Activated gamma-delta T cell treated with anti-CD3 and anti-CD28 coated beads, Interleukin-2, amount 50 U/mL, for 16 hours (primary cell): Measurements from ENCODE around the gene HMSD.
"Not testable (repeated sequence)": the region's sequence is repeated elsewhere in the genome, so short reads cannot be mapped to it uniquely, and the experiment has no call there.

ENCODE experiments used
- DNase-seq: peaks from one replicate; pipeline ENCODE4 v3.0.0-alpha.2; 2020; ENCODE audit warnings: low read depth

The HMSD gene, protein sequence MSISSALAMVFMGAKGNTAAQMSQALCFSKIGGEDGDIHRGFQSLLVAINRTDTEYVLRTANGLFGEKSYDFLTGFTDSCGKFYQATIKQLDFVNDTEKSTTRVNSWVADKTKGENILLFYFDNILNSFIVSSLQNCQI

DNA sequence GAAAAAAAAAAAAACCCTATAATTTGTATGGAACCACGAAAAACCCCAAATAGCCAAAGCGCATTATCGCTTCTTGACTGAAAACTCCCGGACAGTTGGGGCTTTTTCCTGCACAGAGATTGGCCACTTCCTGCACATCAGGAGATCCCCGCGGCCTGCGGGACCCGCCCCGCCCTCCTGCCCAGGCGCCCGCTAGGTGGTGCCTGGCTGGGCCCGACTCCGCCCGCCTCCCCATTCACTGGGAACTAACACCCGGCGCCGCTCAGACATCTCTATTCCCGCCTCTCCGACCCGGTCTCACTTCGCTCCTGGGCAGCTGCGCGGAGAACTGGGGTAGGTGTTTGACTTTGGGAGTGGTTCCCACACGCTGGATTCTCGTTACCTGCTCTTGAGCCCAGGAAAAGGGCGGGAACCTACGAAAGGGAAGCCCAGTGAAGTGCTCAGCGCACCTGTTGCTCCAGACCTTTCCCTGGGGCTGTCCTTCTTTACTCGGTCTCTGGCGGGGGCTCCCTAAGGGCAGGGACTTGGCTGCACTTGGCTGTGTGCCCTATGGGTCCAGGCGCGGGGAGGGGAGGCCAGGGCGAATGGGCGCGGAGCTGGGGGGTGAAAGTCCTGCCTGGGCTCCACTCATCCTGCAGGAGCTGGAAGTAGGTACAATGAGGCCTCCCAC, at the start of gene HMSD:
HMSD (plus strand) TSS at position 234 of the 670 bp plus-strand sequence. CDS start 4,155 bp downstream, outside the sequence.
- DNase-seq = peak; percentile 15

DNA sequence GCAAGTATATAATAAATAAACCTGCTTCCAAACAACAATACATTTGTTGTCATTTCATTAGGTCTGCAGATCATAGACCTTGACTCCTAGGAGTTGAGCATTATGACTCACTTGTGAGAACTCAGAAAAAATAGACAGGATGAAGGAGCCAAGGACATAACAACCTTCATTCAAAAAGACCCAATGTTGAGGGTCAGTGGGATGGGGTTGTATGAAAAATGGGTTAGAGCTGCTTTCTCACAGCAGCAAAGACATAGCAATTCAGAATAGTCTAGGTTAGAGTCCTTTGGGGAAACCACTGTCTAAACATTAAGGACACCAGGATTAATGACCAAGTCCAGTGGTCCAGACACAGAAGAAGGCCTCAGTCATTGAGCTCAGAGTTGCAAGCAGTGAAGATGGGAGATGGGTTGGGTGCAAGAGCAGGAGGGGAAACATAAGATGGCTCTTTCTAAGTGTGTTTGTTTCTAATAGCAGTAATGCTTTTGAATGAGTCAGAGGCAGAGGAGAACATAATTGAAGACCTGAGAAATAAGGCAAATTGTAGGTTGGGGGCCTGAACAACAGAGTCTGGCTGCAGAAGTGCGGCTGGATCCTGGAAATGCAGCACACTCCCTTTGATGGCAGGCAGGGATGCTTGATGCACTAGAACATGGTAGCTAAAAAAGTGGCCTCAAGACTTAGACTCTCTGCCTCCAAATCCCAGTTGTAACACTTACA, 45.1 kb upstream of the HMSD start:
- no peak for DNase-seq

DNA sequence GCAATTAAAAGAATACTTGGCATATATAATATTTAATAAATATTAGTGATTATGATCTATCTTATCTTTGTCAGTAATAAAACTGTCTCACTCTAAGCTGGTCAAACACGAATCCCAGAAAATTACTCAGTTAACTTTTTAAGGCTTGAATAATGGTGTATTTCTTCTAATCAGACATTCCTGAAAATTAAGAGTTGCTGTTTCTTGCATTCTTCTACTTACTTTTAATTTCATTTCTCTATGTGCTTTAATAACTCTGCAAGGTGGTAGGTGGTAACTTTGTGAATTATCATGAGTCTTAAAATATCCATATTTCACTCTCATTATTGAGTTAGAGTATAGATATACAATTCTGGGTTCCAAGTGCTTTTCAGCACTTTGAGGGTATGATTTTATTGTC, 44.4 kb upstream of the HMSD start:
- no peak for DNase-seq

DNA sequence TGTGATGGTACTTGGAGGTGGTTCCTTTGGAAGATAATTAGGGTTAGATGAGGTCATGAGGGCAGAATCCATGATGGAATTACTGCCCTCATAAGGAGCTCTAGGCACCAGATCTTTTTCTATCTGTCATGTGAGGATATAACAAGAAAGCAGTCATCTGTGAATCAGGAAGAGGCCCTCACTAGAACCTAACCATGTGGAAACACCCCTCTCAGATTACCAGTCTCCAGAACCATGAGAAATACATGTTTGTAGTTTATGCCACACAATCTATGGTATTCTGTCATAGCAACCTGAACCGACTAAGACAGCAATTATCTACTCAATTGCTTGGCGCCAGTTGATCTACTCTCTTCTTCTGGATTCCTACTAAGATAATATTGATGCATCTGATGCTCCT, 43.7 kb upstream of the HMSD start:
- DNase-seq = no peak

DNA sequence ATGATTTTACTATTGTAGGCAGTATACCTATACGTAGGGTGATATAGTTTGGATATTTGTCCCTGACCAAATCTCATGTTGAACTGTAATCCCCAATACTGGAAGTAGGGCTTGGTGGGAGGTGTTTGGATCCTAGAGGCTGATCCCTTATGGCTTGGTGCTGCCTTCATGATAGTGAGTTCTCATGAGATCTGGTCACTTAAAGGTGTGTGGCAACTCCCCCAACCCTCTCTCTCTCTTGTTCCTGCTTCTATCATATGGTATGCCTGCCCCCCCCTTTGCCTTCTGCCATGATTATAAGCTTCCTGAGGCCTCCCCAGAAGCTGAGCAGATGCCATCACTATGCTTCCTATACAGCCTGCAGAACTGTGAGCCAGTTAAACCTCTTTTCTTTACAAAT, 43.0 kb upstream of the HMSD start:
- no peak for DNase-seq

DNA sequence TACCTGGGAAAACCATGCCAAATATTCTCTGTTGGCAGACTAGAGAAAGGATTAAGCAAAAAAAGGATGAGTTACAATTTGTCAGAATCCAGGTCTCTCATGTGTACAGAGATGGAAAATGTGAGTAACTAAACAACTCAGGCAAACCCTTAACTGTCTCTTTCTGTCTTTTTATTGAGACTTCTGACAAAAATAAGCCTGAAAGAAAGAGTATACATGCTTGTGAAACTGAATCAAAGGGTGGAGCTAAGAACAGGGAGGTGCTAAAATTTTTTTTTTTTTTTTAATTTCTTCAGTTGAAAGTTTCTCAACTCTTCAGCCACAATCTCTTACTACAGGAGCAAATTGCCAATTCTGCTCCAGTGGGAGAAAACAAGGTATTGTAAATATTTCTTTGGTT, 41.4 kb upstream of the HMSD start, which contains the start of gene SERPINB10:
SERPINB10 (plus strand) TSS at position 295 of the 400 bp plus-strand sequence. CDS start 7,553 bp downstream, outside the sequence.
- no peak for DNase-seq

DNA sequence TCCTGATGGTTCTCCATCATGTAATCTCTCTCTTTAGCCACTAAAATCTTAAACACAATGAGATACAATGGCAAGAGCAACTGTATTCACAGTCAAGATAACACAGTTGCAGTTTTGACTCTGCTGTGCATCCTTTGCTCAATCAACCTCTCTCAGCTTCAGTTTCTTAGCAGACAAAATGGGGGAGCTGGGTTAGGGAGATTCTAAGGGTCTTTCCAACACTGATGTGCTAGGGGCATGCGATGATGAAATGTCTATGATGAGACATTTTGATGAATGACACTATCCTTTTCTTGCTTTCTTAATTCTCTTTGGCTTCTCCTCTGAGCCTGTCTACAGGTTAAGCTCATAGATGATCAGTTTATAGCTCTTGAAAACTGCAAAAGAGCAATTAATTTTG, 40.2 kb upstream of the HMSD start:
- no peak for DNase-seq

DNA sequence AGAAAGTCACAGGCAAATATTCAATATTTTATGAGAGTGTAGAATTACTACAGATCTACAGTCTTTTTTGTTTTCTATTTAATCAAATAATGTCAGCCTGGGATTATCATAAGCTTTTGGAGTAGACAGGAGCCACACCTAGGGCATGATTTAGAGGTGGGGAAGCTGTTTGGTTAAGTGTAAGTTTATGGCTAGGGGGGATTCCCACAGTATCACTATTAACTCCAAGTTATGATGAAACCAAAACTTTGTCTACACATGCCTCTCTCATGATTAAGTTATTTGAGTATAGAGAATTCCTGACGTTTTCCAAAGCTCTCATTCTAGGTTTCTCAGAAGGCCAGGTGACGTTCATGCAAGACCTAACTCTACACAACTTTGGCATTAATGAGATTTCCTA, 39.2 kb upstream of the HMSD start:
- no peak for DNase-seq

DNA sequence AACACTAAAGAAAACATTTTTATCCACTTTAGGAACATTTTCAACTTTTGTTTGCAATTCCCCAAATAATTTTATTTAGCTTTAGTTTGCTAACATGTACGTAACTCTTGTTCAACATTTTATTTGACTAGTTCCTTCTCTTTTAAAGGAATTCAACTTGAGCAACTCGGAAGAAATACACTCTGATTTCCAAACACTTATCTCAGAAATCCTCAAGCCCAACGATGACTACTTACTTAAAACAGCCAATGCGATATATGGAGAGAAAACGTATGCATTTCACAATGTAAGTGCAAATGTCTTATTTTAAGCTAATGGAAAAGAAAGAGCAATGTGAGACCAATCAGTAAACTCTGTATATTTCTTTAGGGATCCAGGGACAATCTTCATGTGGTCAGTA, 31.3 kb upstream of the HMSD start:
- DNase-seq = no peak

DNA sequence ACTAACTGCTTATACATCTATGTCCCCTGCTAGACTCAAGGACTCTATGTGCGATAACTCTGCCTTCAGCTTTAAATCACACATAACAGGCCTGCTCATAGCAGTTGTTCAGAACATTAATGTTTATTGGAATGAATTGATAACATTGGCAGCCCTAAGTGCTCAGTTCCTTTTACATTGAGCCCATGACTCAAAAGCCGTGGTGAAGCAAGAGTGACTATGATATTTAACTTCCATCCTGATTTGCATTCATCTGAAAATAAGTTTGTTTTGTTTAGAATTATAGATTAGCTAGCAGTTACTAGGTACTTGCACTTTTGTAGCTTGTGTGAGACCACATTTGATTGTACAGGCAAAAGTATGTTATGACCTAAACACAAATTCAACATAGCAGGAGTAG, 27.1 kb upstream of the HMSD start:
- DNase-seq = no peak

DNA sequence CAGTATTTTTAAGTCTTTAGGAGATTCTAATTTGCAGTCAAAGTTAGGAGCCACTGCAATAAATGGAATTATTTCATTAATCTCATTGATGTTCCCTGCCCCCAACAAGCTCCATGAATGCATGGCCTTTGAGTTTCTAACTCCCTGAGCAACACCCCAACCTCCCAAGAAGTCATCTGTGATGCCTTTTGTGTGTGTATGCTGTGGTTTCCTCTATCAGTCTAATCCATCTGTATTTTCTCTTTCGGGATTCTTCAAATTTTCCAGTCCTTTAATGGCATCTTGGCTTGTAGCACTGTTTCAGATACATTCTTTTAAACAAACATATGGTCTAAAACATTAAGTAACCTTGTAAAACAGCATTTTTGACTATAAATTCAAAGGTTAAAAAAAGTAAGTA, 24.6 kb upstream of the HMSD start:
- no peak for DNase-seq

DNA sequence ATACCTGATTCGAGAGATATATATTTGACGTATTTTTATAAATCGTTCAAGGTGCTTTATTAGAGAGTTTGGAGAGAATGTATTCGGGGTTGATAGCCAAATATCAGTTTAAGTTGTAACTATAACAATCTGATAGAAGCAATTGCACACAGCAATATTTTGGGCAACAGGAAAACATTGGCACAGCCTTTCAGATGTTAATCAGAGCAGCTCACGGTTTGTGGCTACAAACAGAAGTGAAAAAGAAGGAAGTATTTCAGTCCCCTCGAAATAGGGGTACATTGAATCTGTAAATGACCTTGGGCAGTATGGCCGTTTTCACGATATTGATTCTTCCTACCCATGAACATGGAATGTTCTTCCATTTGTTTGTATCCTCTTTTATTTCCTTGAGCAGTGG, 20.8 kb upstream of the HMSD start:
- no peak for DNase-seq

DNA sequence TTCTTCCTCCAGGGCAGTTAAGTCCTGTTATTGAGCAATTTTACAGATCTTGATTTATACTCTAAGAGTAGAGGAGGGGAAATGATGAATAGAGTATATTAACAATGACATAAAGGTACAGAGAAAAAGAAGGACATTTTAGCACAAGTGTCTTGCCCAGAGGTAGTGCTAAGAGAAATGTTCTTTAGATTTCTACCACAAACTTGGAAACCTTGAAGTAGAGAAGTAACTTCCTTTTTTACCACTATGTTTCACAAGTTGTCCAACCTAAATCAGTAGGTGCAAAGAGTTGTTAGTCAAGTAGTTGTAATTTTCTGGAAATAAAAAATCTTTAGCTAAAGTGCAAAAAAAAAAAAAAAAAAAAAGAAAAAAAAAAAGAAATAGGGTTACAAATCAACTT, 19.7 kb upstream of the HMSD start:
- not testable (repeated sequence) for DNase-seq

DNA sequence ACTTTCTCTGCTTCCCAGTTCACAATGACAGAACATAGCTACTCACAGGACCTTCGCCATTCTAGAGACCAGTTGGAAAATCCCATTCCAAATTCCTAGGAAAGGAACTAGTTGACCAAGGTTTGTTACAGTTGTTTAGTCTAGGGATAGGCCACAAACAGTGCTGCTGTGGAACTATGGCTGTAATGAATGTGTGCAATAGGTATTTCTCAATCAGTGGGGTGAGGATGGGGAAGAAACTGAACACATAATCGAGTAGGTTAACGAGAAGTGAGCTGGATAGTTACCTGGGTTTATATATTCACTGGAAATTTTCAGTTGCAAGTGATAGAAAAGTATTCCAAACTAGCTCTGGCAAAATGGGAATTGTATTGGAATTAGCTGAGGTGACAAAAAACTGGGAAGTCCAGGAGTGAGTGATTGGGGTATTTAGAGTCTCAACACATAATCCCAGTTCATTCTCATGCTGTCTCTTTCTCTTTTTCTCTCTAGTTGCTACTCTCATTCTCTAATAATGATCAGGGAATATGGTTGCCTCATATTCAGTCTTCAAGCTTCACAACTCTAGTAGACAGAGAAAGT, 18.2 kb upstream of the HMSD start:
- DNase-seq = no peak

DNA sequence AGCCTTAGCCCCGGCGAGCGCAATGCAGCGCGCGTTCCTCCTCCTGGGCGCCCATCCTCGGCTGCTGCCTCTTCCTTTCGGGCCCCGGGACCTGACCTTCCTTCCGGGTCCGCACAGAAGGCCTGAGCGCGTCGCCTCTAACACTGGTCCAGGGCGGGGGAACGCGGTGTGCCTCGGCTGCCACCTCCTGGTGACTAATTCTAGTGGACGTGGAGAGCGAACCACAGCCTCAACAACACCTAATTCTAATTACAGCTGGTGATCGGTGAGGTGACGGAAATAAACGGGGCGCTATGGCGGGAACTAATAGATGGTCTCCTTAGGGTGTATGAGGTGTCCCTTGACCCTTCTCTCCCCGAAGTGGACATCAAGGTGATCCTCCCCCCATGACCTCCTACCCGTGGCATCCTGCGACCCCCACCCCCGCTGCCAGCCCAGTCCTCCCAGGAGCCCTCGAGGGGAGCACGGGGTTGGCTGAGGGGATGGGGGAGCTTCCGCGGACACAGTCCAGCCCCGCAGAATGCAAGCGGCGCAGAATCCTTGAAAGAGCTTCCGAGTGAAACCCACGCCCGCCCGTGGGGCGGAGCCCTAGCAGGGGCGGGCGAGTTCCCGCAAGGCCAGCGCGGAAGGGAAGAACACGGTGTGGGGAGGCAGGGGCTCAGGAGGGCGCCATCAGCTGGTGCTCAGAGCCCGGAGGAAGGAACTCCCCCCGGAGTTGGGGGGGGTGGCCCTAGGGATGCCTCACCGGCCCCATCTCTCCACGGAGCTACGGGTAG, 12.8 kb upstream of the HMSD start:
- DNase-seq = no peak

DNA sequence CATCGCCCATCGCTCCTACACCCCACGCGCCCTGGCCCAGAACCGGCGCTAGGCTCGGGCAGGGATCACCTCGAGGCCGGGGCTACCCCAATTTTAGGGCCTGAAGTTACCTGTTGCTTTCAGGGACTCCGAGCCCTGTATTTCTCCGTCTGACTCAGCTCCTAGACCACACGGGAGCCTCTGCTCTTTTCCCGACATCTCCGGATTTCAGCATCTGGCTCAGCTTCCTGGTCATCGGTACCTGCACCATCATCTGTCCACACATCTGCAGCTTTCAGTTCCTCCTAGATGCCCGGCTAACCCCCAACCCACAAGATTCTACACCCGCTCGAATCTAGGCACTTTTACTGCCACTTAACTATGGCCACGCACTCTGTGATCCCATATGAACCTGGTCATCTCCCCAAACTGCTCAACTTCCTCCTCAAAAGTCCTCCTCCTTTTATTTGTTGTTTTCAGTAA, 12.1 kb upstream of the HMSD start:
- no peak for DNase-seq

DNA sequence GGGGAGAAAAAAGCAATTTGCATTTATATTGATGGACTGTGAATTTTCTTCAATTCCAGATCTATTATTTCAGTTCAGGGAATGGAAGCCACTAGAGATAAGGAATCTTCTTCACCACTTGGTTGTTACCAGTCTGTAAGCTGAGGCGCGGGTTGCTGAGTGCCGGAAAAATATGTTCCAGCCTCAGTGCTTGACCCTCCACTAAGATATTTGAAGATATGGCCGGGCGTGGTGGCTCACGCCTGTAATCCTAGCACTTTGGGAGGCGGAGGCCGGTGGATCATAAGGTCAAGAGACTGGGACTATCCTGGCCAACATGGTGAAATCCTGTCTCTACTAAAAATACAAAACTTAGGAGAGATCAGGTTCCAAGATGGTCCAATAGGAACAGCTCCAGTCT, 9.1 kb upstream of the HMSD start:
- DNase-seq = no peak

DNA sequence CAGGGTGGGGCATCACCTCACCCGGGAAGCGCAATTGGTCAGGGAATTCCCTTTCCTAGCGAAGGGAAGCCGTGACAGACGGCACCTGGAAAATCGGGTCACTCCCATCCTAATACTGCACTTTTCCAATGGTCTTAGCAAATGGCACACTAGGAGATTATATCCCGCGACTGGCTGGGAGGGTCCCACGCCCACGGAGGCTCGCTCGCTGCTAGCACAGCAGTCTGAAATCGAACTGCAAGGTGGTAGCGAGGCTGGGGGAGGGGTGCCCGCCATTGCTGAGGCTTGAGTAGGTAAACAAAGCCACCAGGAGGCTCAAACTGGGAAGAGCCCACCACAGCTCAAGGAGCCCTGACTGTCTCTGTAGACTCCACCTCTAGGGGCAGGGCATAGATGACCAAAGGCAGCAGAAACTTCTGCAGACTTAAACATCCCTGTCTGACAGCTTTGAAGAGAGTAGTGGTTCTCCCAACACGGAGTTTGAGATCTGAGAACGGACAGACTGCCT, 8.5 kb upstream of the HMSD start:
- DNase-seq = not testable (repeated sequence)

DNA sequence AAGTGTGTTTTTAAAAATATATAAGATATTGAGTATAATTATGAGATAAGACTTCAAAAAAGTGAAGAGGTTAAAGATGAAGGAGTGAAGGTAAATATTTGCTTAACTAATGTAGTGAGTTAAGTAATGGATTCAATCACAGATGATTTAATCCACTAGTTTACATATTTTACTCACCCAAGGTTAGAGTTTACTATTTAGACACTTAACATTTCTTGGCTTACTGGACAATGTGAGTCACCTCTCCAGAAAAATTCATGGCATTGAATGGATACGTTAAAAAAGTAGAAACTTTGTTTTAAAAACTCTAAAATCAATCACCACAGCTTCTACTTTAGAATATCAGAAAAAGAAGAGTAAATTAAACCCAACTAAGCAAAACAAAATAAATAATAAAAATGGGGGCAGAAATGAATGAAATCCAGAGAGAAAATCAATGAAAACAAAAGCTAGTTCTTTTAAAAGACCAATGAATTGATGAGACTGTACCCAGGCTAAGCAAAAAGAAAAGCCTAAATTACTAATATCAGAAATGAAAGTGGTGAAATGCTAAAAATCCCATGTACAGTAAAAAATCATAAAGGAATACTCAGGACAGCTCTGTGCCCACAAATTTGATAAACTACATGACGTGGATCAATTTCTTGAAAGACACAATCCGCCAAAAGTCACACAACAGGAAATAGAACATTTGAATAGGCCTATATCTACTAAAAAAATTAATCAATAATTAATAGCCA, 1.9 kb upstream of the HMSD start:
- DNase-seq = no peak

DNA sequence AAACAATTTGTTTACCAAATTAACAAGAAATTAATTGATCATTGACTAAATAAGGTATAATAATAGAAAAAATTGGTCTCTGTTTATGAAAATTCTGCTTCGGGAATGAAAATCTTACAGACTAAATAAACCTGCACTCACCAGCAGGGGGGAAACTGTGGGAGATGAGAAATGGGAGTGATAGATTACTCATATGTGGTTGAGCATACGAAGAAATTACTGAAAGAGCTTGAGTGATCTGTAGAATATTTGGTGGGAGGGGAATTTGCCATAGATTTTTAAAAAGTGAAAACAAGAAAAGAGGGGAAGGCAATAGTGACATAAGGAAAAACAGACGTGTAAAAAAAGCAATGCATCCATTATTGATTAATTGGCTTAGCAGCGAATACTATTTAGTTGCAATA, 2.2 kb downstream of the HMSD start:
- DNase-seq = no peak

DNA sequence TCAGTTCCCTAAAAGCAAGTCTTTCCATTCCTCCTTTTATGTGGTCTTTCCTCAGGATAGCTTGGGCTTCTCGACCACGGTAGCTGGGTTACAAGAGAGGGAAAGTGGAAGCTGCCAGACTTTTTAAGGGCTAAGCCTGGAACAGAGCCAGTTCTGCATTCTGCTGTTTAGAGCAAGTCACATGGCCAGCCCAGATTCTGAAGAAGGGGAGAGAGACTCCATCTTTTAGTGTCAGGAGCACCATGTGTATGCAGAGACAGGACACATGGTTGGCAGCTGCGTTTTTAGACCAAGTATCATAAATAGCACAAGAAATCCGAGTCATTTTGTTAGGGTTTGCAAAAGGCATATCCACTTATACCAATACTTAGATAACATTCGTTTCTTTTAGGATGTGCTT, 4.7 kb downstream of the HMSD start:
- no peak for DNase-seq
